ENCODE measurements around the gene BANP.
A peak's percentile ranks its signal among the peaks of the same experiment; 100 is the strongest.

The BANP gene

DNA sequence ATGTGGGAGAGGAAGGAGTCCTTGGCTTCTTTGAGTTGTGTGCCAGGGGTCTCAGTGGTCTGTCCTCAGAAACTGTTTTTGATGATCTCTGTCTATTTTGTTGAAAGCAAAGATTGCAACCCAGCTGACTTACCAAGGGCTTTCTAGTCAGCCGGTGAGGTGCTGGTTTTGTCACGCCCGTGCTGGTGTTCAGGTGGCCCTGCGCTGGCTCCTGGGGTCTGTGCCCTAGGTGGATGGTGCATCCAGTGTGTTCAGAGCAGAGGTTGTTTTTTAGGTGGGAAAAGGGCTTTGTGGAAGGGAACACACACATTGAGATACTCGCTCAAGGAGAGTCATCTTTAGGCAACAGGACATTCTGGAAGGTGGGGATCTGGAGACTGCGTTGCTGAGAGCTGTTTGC is 51.0 kb downstream of the BANP start:
- no peak overlapping the region for H3K4me3 ChIP-seq (ENCODE audit: low read depth, low read length)
- TF ChIP-seq, protein P1, sequence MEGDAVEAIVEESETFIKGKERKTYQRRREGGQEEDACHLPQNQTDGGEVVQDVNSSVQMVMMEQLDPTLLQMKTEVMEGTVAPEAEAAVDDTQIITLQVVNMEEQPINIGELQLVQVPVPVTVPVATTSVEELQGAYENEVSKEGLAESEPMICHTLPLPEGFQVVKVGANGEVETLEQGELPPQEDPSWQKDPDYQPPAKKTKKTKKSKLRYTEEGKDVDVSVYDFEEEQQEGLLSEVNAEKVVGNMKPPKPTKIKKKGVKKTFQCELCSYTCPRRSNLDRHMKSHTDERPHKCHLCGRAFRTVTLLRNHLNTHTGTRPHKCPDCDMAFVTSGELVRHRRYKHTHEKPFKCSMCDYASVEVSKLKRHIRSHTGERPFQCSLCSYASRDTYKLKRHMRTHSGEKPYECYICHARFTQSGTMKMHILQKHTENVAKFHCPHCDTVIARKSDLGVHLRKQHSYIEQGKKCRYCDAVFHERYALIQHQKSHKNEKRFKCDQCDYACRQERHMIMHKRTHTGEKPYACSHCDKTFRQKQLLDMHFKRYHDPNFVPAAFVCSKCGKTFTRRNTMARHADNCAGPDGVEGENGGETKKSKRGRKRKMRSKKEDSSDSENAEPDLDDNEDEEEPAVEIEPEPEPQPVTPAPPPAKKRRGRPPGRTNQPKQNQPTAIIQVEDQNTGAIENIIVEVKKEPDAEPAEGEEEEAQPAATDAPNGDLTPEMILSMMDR (IDR thresholded peaks at IDR 0.05; ENCODE audit: borderline replicate concordance, insufficient read depth, low read depth, low read length) = no peak

DNA sequence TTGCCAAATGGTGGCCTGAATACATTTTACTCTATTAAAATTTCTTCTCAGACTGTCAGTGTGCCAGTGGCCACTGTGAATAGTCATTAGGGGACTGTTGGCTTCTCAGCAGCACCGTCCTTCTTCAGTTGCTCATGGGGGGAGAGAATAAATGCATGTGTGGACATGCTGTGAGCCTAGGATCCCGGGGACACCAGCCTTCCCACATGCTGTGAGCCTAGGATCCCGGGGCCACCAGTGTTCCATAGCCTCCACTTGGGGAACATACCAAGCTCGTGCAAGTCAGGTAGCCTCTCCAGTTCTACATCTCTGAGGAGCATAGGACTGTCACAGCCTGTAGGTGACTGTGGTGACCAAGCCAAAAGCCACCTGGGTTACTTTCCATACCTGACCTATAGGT is 51.5 kb downstream of the BANP start:
- TF ChIP-seq, protein P1 (IDR thresholded peaks at IDR 0.05; ENCODE audit: borderline replicate concordance, insufficient read depth, low read depth, low read length) = no peak

DNA sequence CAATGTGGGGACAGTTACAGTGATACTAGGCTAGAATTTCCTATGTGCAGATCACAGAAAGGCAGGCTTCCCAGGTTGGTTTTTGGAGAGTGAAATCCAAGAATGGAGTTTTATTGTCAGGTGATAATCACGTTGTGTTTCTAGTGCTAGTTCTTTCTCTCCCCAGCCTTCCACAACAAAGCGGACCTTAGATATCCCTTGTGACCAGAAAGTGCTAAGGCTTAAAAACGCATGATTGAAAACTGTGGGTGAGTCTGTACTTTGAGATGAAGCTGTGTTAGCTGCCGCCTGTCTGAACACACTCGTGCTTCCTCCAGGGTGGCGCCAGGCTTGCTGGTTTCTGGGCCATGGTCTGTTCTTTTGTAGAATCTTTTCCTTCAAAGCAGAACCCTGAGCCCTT is 52.1 kb downstream of the BANP start:
- TF ChIP-seq, protein P1 (IDR thresholded peaks at IDR 0.05; ENCODE audit: borderline replicate concordance, insufficient read depth, low read depth, low read length) = no peak
- no peak overlapping the region for H3K4me3 ChIP-seq (ENCODE audit: low read depth, low read length)

More for the DNA sequence above, 51.5 kb downstream of the BANP start:
- no peak overlapping the region for H3K4me3 ChIP-seq (ENCODE audit: low read depth, low read length)

DNA sequence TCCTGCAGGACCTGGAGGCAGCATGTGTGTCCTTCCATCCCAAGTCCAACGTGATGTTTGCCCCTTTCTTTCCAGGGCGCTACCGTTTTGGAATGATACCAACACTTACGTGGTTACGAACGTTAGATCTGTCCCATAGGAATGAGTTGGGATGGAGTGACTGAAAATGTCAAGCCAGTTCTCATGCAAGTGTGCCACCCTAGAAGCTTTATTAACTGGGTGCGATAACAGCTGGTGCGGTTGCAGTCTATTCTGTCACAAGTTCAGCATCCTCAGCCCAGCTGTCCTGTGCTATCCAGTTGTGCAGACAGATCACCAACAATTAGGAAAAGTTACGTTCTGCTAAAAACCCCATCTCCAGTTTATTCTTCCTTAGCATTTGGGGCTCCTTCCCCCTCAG is 52.5 kb downstream of the BANP start:
- no peak overlapping the region for H3K4me3 ChIP-seq (ENCODE audit: low read depth, low read length)
- TF ChIP-seq, protein P1 (IDR thresholded peaks at IDR 0.05; ENCODE audit: borderline replicate concordance, insufficient read depth, low read depth, low read length) = no peak

DNA sequence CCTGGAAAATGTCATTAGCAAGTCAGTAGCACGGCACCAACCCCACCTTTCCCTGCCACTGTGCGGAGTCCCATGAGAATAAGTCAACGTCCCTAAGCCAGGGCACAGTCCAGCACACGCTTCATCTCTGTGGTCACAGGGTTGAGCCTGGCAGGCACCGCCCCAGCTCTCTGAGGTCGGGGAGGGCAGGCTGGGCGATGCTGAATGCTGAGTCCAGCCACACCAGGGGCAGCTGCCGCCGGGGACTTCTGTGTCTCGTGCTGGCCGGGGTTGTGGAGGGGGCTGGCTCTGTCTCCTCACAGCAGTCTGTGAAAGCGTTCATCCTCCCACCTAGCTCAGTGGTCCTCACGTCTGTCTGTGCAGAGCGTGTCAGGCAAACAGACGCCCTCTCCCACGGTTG is 53.2 kb downstream of the BANP start:
- TF ChIP-seq, protein P1 (IDR thresholded peaks at IDR 0.05; ENCODE audit: borderline replicate concordance, insufficient read depth, low read depth, low read length) = no peak
- H3K4me3 ChIP-seq (ENCODE audit: low read depth, low read length) = no peak overlapping the region

DNA sequence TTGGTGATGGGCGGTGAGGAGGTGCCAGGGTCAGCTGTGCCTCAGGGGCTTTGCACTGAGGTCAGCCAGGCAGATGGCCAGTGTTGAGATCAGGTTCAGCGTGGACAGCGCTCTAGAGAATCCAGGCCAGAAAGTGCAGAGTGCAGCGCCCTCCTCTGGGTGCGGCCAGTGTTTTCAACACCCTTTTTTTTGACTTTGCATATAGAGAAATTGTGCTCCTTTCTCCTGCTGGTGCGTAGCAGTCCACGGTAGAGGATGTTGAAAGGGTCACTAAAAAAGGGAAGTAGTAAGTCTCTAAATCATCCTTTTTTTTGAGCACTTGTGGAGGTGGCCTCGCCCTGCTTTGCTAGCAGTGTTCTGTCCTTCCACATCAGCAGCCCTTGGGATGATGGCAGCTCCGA is 53.9 kb downstream of the BANP start:
- no peak overlapping the region for H3K4me3 ChIP-seq (ENCODE audit: low read depth, low read length)

DNA sequence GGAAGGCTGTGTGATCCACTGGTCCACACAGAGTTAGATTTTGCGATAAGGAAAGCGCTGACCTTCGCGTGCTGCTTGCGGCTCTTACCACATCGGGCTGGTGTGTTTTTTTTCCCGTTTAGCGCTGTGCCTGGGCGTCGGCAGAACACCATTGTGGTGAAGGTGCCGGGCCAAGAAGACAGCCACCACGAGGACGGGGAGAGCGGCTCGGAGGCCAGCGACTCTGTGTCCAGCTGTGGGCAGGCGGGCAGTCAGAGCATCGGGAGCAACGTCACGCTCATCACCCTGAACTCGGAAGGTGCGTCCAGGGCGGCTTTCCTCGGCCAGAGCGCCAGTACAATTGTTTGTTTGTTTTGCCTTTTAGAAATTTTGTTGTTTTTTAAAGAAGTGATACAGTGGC is 54.7 kb downstream of the BANP start:
- TF ChIP-seq, protein P1 (IDR thresholded peaks at IDR 0.05; ENCODE audit: borderline replicate concordance, insufficient read depth, low read depth, low read length) = no peak
- H3K4me3 ChIP-seq (ENCODE audit: low read depth, low read length) = no peak overlapping the region

More for the DNA sequence above, 53.9 kb downstream of the BANP start:
- TF ChIP-seq, protein P1 (IDR thresholded peaks at IDR 0.05; ENCODE audit: borderline replicate concordance, insufficient read depth, low read depth, low read length) = 0 out of 2 replicates have a peak, but pooled peaks have one; percentile 2
